Measurements from ENCODE around the gene TAS2R10. TPM values are rescaled to one million over a fixed set of nuclear protein-coding genes. Genes with fewer than 3 reads are reported as not detected.

The TAS2R10 gene
- total RNA-seq (under 1 TPM in 1 of 2 donors, not detected in 1; 0.37 TPM), polyA plus RNA-seq (ENCODE audit: insufficient read length in 6 of 6) (1 to 10 TPM; 1.9 to 3.3 (median 2.8) TPM)
- long read RNA-seq, donor 1, partial matches to known transcripts = 0 of 1 reads
- long read RNA-seq, donor 1, other reads (novel, unspliced or antisense) = 0 of 1 reads
- long read RNA-seq, donor 2, partial matches to known transcripts = 0 of 2 reads
- long read RNA-seq, donor 2, other reads (novel, unspliced or antisense) = 0 of 2 reads
- long read RNA-seq, donor 3 = 0 reads
- long read RNA-seq, donor 4 = 0 reads
- long read RNA-seq, donor 5, partial matches to known transcripts = 0 of 1 reads
- long read RNA-seq, donor 5, other reads (novel, unspliced or antisense) = 0 of 1 reads
- long read RNA-seq, donor 6 = 0 reads
- long read RNA-seq, donor 7 = 0 reads
- long read RNA-seq, donor 8 = 0 reads
- long read RNA-seq, donor 9 = 0 reads
- long read RNA-seq, donor 10 = 0 reads
- long read RNA-seq, donor 11, partial matches to known transcripts = 0 of 1 reads
- long read RNA-seq, donor 11, other reads (novel, unspliced or antisense) = 0 of 1 reads
- long read RNA-seq, donor 12 = 0 reads

GRCh38 chr12:10826258-10826657, at the start of gene TAS2R10:
TSS of gene TAS2R10 (minus strand) at chr12:10826358. CDS start at chr12:10826269, 89 bp downstream.
- no peak for DNase-seq
- Histone ChIP-seq H3K9me3 (no peaks in the 10 kb centered on the region), H3K27ac (no peak within 1 kb of the TSS), H3K4me1 (no peaks in the 10 kb centered on the region), H3K27me3 (no peaks in the 10 kb centered on the region), H3K36me3 (no peaks in the 10 kb centered on the region), H3K4me3 (no peak within 1 kb of the TSS)
- no peak for TF ChIP-seq CTCF (IDR thresholded peaks at IDR 0.05)
- ATAC-seq = no peak
- intact Hi-C loops (cut with DNase I) = no loop called here

- ATAC-seq (no peak), DNase-seq (peak in 2 of 4 donors; percentile 11 to 22)
- Histone ChIP-seq H3K4me3 (no peak overlapping the region), H3K27ac (no peak overlapping the region), H3K4me1 (no peaks in the 10 kb centered on the region), H3K9me3 (peaks cover 0 to 4% of the 10 kb centered on the region in 2 donors), H3K36me3 (peaks cover 0 to 5% of the 10 kb centered on the region in 2 donors), H3K27me3 (no peaks in the 10 kb centered on the region)
- TF ChIP-seq CTCF (IDR thresholded peaks at IDR 0.05) = no peak
- intact Hi-C loops (cut with DNase I) = no loop called here
Measured at GRCh38 chr12:10873378-10873777, 47.2 kb upstream of the TAS2R10 start.

- Histone ChIP-seq H3K36me3 (no peaks in the 10 kb centered on the region), H3K27ac (no peak overlapping the region), H3K9me3 (peaks cover 0 to 15% of the 10 kb centered on the region in 2 donors), H3K27me3 (no peaks in the 10 kb centered on the region), H3K4me3 (no peak overlapping the region), H3K4me1 (no peaks in the 10 kb centered on the region)
- ATAC-seq (no peak), DNase-seq (no peak)
- intact Hi-C loops (cut with DNase I) = no loop called here
- no peak for TF ChIP-seq CTCF (IDR thresholded peaks at IDR 0.05)
Measured at GRCh38 chr12:10867381-10867780, 41.2 kb upstream of the TAS2R10 start.

- TF ChIP-seq CTCF (IDR thresholded peaks at IDR 0.05) = no peak
- H3K36me3 ChIP-seq = peaks cover 0 to 1% of the 10 kb centered on the region in 2 donors
- H3K27me3 ChIP-seq = no peaks in the 10 kb centered on the region
- intact Hi-C loops (cut with DNase I) = no loop called here
- no peak overlapping the region for H3K4me3 ChIP-seq
- H3K27ac ChIP-seq = no peak overlapping the region
- H3K9me3 ChIP-seq = peaks cover 0 to 35% of the 10 kb centered on the region in 2 donors
- DNase-seq (no peak), ATAC-seq (no peak)
- H3K4me1 ChIP-seq = no peaks in the 10 kb centered on the region
Measured at GRCh38 chr12:10863512-10864218, 37.5 kb upstream of the TAS2R10 start.

- H3K27me3 ChIP-seq = no peaks in the 10 kb centered on the region
- TF ChIP-seq CTCF (IDR thresholded peaks at IDR 0.05) = no peak
- no peak for ATAC-seq
- peaks cover 0 to 9% of the 10 kb centered on the region in 2 donors for H3K36me3 ChIP-seq
- H3K9me3 ChIP-seq = peaks cover 0 to 53% of the 10 kb centered on the region in 2 donors
- intact Hi-C loops (cut with DNase I) = no loop called here
- no peak for DNase-seq
- no peak overlapping the region for H3K27ac ChIP-seq
- H3K4me1 ChIP-seq = no peaks in the 10 kb centered on the region
- H3K4me3 ChIP-seq = no peak overlapping the region
Measured at GRCh38 chr12:10861366-10861765, 35.2 kb upstream of the TAS2R10 start.
